ENCODE measurements around the gene WRAP73.

DNA sequence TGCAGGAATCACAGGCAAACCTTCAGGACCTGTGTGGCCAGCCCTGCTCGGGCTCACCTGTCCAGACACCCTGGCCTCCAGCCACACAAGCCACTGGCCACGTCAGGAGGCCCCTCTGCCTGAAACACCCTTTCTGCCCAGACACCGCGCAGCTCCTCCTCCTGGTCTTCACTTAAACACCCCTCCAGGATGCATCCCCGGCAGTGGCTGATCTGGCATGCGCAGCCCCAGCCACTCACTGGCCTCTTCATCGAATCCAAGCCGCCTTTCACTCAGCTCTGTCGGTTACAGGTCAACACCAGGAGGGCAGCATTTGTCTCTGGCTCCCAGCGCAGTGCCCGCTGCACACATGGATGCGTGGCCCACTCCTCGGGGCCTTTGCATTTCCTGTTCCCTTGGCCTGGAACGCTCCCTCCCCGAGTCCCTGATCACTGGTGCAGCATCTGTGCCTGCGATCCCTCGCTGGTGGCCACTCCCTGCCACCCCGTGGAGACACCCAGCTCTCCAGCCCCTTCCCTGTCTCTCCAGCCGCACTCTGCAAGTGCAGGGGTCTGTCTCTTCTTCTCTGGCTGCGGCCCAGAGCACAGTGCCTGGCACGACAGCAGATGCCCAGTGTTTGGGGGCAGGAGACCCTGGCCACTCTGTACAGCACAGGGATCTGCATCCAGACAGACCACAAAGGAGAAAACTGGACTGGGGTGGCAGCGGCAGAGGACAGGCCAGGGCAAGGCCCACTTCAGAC, 15.7 kb downstream of the WRAP73 start:
- TF ChIP-seq CTCF (conservative IDR thresholded peaks at IDR 0.05; ENCODE audit: low read depth, low read length) (no peak), EZH2 (IDR thresholded peaks at IDR 0.05; ENCODE audit: low read length, unreplicated experiment) (no peak)

Measured in PC-3 (cell line).